ENCODE data around the gene TMA7B.

- no peak for TF ChIP-seq POLR2A (IDR thresholded peaks at IDR 0.05)
- TF ChIP-seq, protein P1, sequence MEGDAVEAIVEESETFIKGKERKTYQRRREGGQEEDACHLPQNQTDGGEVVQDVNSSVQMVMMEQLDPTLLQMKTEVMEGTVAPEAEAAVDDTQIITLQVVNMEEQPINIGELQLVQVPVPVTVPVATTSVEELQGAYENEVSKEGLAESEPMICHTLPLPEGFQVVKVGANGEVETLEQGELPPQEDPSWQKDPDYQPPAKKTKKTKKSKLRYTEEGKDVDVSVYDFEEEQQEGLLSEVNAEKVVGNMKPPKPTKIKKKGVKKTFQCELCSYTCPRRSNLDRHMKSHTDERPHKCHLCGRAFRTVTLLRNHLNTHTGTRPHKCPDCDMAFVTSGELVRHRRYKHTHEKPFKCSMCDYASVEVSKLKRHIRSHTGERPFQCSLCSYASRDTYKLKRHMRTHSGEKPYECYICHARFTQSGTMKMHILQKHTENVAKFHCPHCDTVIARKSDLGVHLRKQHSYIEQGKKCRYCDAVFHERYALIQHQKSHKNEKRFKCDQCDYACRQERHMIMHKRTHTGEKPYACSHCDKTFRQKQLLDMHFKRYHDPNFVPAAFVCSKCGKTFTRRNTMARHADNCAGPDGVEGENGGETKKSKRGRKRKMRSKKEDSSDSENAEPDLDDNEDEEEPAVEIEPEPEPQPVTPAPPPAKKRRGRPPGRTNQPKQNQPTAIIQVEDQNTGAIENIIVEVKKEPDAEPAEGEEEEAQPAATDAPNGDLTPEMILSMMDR (IDR thresholded peaks at IDR 0.05), result no peak
Measured at GRCh38 chr22:39990686-39991085, 30.5 kb downstream of the TMA7B start.

All from esophagus squamous epithelium (tissue), 4 donors.